SJSA1 (cell line): ENCODE measurements around the gene HMG20B. TPM values are rescaled to one million over a fixed set of nuclear protein-coding genes. Genes with fewer than 3 reads are reported as not detected.

Source experiments
- DNase-seq, 2 experiments: peaks; one replicate each; pipeline ENCODE4 v3.0.0-alpha.2; 2015 to 2020; ENCODE audit warnings: low spot score in 2 of 2, low read depth in 1 of 2
- H3K27ac ChIP-seq: fragments of 250-450 bp; sonication (Bioruptor Pico); 2 replicates; pipeline ENCODE4 v1.5.1; 2020; ENCODE audit warnings: mild to moderate bottlenecking, moderate library complexity
- H3K27me3 ChIP-seq: fragments of 250-450 bp; sonication (Bioruptor Pico); replicated peaks from 2 replicates; pipeline ENCODE4 v1.5.1; 2020; ENCODE audit warnings: mild to moderate bottlenecking, moderate library complexity
- H3K36me3 ChIP-seq: fragments of 250-450 bp; sonication (Bioruptor Pico); 2 replicates; pipeline ENCODE4 v1.5.1; 2020; ENCODE audit warnings: mild to moderate bottlenecking
- H3K4me1 ChIP-seq: fragments of 250-450 bp; sonication (Bioruptor Pico); replicated peaks from 2 replicates; pipeline ENCODE4 v1.6.1; 2021; ENCODE audit warnings: mild to moderate bottlenecking
- H3K4me3 ChIP-seq: fragments of 250-450 bp; sonication (Bioruptor Pico); 2 replicates; pipeline ENCODE4 v1.5.1; 2020; ENCODE audit warnings: mild to moderate bottlenecking
- H3K9me3 ChIP-seq: fragments of 250-450 bp; sonication (Bioruptor Pico); replicated peaks from 2 replicates; pipeline ENCODE4 v1.5.1; 2020; ENCODE audit warnings: mild to moderate bottlenecking
- total RNA-seq: library from RNA; depleted of rRNA; stranded (reverse); fragments of >200 nt; shearing (Covaris generic); gene quantifications from 2 replicates; pipeline ENCODE4 v1.2.3, GENCODE V29; 2014

Gene HMG20B
- total RNA-seq, 1 experiment from 2014 or later: 229 TPM

GRCh38 chr19:3614858-3615505 is 42.2 kb downstream of the HMG20B start:
- no peak for DNase-seq

DNA sequence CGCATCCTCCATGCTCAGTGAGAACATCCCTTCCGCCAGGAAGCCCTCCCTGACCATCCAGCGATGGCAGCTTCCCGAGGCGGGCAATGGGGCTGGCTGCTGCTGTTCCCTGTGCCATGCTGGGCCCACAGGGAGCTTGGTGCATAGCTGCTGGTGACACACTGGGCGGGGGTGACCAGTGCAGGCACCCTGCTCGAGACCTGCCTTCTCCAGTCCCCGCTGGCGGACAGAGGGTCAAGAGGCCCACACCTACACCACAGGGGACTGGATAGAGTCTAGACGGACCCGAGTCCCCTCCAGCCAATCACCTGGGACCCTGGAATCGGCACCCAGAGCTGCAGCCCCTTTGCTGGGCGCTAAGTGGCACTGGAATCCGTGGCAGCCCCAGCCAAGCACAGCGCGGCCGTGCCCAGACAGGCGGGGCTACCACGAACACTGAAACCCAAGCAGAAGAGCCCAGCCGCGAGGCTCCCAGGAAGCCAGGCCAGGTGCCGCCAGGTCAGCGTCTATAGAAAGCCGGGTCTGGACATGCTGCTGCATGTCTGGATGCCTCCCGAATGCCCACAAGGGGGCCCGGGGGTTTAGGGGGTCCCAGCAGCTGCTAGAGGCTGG is 42.9 kb downstream of the HMG20B start:
- peaks cover 76% of the 10 kb centered on the region for H3K36me3 ChIP-seq
- H3K27ac ChIP-seq: no peak overlapping the region
- H3K9me3 ChIP-seq: no peaks in the 10 kb centered on the region
- H3K27me3 ChIP-seq: no peaks in the 10 kb centered on the region
- no peak for DNase-seq
- H3K4me3 ChIP-seq: no peak overlapping the region
- H3K4me1 ChIP-seq: peaks cover 13% of the 10 kb centered on the region

More at GRCh38 chr19:3614858-3615505, 42.2 kb downstream of the HMG20B start:
- no peak overlapping the region for H3K27ac ChIP-seq
- peaks cover 17% of the 10 kb centered on the region for H3K4me1 ChIP-seq
- H3K36me3 ChIP-seq: peaks cover 74% of the 10 kb centered on the region
- no peak overlapping the region for H3K4me3 ChIP-seq
- H3K9me3 ChIP-seq: no peaks in the 10 kb centered on the region
- no peaks in the 10 kb centered on the region for H3K27me3 ChIP-seq

- Histone ChIP-seq H3K9me3 (no peaks in the 10 kb centered on the region), H3K27me3 (no peaks in the 10 kb centered on the region), H3K4me3 (no peak overlapping the region), H3K27ac (no peak overlapping the region), H3K4me1 (peaks cover 6% of the 10 kb centered on the region), H3K36me3 (peaks cover 74% of the 10 kb centered on the region)
- no peak for DNase-seq
Observed at GRCh38 chr19:3617463-3617862, 44.7 kb downstream of the HMG20B start.

GRCh38 chr19:3618144-3618810 is 45.5 kb downstream of the HMG20B start:
- Histone ChIP-seq H3K9me3 (no peaks in the 10 kb centered on the region), H3K27me3 (no peaks in the 10 kb centered on the region), H3K36me3 (peaks cover 71% of the 10 kb centered on the region), H3K27ac (no peak overlapping the region), H3K4me1 (peaks cover 6% of the 10 kb centered on the region), H3K4me3 (no peak overlapping the region)
- peak; percentile 66 to 78 for DNase-seq

DNA sequence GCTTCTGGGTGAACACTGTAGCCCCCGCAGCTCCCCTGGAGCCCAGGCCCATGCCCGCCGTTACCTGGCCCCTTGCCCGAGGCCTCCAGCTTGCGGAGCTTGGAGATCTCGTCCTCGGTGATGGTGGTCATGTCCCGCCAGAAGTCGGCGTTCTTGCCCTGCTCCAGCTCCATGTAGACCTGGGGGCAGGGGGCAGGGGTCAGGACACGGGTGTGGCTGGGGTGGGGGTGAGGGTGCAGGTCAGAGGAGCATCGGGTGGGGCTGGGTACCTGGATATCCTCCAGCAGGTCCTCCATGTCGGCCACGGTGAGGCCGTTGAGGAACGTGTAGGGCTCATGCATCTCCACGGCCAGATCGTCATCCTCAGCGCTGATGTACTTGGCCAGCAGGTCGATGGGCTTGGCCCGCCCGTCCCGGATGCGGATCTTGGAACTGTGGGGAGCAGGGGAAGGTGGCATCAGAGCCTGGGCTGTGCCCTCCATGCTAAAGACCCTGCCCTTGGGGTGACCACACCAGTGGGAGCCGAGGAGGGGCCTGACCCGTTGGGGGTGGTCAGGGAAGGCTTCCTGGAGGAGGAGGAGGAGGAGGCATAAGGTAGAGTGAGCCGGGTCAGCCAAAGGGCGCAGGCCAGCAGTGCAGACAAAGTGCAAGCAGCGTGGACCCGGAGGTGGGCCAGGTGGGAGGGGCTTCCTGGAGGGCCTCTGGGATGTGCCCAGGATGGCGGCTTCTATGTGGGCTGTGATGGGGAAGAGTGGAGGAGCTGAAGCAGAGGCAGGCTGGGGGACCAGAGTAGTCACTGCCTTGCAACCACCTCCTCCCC is 46.3 kb downstream of the HMG20B start:
- H3K27me3 ChIP-seq: no peaks in the 10 kb centered on the region
- H3K27ac ChIP-seq: no peak overlapping the region
- no peak for DNase-seq
- peaks cover 6% of the 10 kb centered on the region for H3K4me1 ChIP-seq
- H3K36me3 ChIP-seq: peaks cover 64% of the 10 kb centered on the region
- no peak overlapping the region for H3K4me3 ChIP-seq
- no peaks in the 10 kb centered on the region for H3K9me3 ChIP-seq

- DNase-seq: no peak
- Histone ChIP-seq H3K4me1 (peaks cover 6% of the 10 kb centered on the region), H3K27me3 (no peaks in the 10 kb centered on the region), H3K27ac (no peak overlapping the region), H3K9me3 (no peaks in the 10 kb centered on the region), H3K36me3 (peaks cover 62% of the 10 kb centered on the region), H3K4me3 (no peak overlapping the region)
Observed at GRCh38 chr19:3619631-3620012, 46.9 kb downstream of the HMG20B start.

GRCh38 chr19:3620145-3620816 is 47.5 kb downstream of the HMG20B start:
- H3K4me1 ChIP-seq: peaks cover 12% of the 10 kb centered on the region
- H3K4me3 ChIP-seq: no peak overlapping the region
- peaks cover 63% of the 10 kb centered on the region for H3K36me3 ChIP-seq
- H3K27me3 ChIP-seq: no peaks in the 10 kb centered on the region
- no peak overlapping the region for H3K27ac ChIP-seq
- no peak for DNase-seq
- H3K9me3 ChIP-seq: no peaks in the 10 kb centered on the region

- H3K27me3 ChIP-seq: no peaks in the 10 kb centered on the region
- H3K4me1 ChIP-seq: peaks cover 19% of the 10 kb centered on the region
- peaks cover 59% of the 10 kb centered on the region for H3K36me3 ChIP-seq
- H3K9me3 ChIP-seq: no peaks in the 10 kb centered on the region
- no peak for DNase-seq
- H3K27ac ChIP-seq: no peak overlapping the region
- no peak overlapping the region for H3K4me3 ChIP-seq
Observed at GRCh38 chr19:3620817-3621547, 48.2 kb downstream of the HMG20B start.

- H3K27ac ChIP-seq: no peak overlapping the region
- no peaks in the 10 kb centered on the region for H3K27me3 ChIP-seq
- peaks cover 20% of the 10 kb centered on the region for H3K4me1 ChIP-seq
- H3K4me3 ChIP-seq: no peak overlapping the region
- H3K9me3 ChIP-seq: no peaks in the 10 kb centered on the region
- DNase-seq: no peak
- peaks cover 61% of the 10 kb centered on the region for H3K36me3 ChIP-seq
Observed at GRCh38 chr19:3621689-3622088, 48.9 kb downstream of the HMG20B start.

GRCh38 chr19:3622224-3622623 is 49.5 kb downstream of the HMG20B start:
- no peak for DNase-seq
- Histone ChIP-seq H3K9me3 (no peaks in the 10 kb centered on the region), H3K27me3 (no peaks in the 10 kb centered on the region), H3K4me3 (no peak overlapping the region), H3K36me3 (peaks cover 57% of the 10 kb centered on the region), H3K4me1 (peaks cover 22% of the 10 kb centered on the region), H3K27ac (no peak overlapping the region)

DNA sequence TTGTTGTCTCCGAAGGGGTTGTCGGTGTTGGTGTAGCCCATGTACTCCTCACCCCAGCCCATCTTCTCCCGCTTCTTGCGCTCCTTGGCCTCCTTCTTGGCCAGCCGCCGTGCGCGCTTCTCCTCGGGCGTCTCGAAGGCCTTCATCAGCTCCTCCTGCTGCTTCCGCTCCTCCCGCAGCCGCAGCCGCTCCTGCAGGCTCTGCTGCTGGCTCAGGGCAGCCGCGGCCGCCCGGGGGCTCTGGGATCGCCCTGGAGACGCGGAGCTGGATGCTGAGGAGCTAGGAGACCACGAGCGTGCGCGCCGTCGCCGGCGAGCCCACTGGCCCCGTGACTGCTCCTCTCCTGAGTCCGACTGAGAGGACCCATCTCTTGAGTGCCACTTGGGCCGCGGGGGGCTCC is 51.0 kb downstream of the HMG20B start:
- peaks cover 18% of the 10 kb centered on the region for H3K4me1 ChIP-seq
- no peak for DNase-seq
- H3K4me3 ChIP-seq: no peak overlapping the region

DNA sequence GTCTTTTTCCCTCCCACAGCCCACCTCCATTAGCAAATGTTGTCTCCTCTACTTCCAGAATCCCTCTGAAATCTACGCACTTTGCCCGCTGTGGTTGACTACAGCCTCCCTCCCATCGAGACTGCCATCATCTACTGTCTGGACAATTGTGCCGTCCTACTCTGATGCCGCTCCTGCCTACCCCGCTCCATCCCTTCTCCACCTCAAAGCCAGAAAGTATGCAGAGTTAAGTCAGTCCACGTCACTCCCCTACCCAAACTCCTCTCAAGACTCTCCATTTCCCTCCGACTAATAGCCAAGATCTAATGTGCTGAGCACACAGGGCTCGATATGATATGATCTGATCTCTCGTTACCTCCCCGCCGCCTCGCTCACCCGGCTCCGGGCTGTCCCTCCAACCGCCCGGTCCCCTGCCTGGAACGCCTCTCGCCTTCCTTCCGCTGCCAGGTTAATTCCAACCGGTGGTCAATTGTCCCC is 53.3 kb downstream of the HMG20B start:
- H3K27ac ChIP-seq: peak overlapping the region; percentile 93; the same call in 1 of the 2 replicates
- H3K9me3 ChIP-seq: no peaks in the 10 kb centered on the region
- peaks cover 18% of the 10 kb centered on the region for H3K4me1 ChIP-seq
- no peaks in the 10 kb centered on the region for H3K27me3 ChIP-seq
- H3K36me3 ChIP-seq: peaks cover 23% of the 10 kb centered on the region
- H3K4me3 ChIP-seq: peak overlapping the region; percentile 95
- no peak for DNase-seq

More for the DNA sequence above, 51.0 kb downstream of the HMG20B start:
- Histone ChIP-seq H3K36me3 (peaks cover 46% of the 10 kb centered on the region), H3K9me3 (no peaks in the 10 kb centered on the region), H3K27ac (no peak overlapping the region), H3K27me3 (no peaks in the 10 kb centered on the region)
